ENCODE measurements around the gene LDB2.

LDB2 gene

GRCh38 chr4:16801356-16801755 is 97.1 kb downstream of the LDB2 start:
- no peak for DNase-seq

DNA sequence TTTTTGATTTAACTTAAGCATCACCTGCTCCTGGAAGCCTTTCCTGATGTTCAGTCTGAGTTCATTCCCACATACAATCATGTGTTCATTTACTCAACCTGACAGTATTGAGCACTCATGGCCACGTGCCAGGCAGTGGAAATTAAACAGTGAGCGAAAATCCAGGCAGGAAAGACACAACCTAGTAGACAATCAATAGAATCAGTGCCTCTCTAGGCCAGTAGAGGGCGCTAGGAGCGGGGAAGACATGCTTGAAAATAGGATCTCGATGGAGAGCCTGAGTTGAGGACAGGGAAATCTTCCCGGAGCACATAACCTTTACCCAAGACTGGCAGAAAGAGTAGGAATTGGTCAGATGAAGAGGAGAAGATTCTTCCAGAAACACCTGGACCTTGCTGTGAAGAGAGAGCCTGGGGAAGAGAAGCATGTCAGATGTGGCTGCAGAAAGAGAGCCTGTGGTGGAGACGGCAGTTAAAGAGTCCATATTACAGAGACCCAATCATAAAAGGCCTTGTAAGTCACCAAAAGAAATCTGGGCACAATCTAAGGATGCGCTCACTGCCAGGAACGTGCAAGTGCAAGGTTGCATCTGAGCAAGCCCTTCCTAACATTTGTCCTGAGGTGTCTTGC is 103.5 kb downstream of the LDB2 start:
- DNase-seq, result peak in 1 of 5 experiments; percentile 16

- no peak for DNase-seq
Measured at GRCh38 chr4:16791460-16791859, 107.0 kb downstream of the LDB2 start.

- DNase-seq, result no peak
Measured at GRCh38 chr4:16790508-16790907, 107.9 kb downstream of the LDB2 start.

GRCh38 chr4:16788868-16789267 is 109.6 kb downstream of the LDB2 start:
- no peak for DNase-seq

DNA sequence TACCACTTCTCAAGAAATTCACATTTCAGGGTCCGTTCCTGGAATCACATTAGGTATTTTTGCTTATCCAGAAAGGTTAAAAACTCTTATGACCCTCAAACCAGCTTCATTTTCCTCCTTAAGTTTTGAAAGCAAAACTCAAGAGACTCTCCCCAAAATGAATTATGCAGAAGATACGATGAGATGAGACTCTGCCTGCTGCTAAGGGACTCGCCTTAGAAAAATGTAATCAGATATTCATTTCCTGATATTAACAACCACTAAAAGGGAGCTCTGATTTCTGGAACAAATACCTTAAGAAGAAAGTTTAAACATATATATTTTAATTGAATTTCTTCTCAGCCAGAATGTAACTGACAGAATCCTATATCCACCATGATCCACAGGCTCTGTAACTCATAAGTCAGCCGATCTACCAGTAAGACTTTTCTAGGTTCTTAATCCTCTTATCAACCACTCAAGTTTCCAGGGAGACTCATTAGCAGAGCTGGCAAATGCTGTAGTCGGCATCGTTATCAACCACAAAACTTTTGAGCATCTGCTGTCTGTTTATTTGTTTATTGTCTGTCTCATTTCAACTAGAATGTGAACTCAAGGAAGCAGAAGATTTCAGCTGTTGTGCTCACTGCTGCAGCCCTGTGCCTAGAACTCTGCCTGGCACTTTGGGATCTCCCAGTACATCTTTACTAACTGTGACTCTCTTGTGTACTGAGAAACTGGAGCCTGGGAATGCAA is 112.5 kb downstream of the LDB2 start:
- no peak for DNase-seq

- no peak for DNase-seq
Measured at GRCh38 chr4:16783119-16783518, 115.3 kb downstream of the LDB2 start.

- no peak for DNase-seq
Measured at GRCh38 chr4:16779028-16779675, 119.3 kb downstream of the LDB2 start.

GRCh38 chr4:16777726-16778125 is 120.7 kb downstream of the LDB2 start:
- DNase-seq, result no peak

- no peak for DNase-seq
Measured at GRCh38 chr4:16775411-16776154, 122.9 kb downstream of the LDB2 start.

- DNase-seq, result no peak
Measured at GRCh38 chr4:16772366-16772850, 126.0 kb downstream of the LDB2 start.

DNA sequence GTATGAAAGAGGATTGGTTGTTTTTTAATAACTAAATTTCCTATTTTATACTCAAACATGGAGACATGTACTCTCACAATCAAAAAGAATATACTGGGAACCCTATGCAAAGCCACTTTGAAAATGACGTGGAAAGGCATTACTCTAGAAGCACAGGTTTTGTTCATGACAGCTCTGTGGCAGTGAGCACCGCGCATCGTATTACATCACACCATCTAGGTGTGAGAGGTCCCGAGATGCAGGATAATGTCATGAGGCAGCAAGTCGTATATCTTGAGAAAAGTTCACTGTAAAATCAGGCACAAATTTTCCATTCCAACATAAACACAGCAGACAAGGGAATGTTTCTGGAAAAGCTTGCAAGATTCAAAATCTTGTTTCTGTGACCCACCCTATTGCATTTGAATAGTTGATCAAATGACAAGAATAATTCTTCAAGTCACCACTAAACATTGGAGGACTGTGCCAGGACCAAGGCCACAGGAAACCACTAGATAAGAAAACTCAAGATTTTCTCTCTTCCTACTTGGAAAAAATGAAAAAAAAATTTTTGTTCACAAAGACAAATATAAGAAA is 127.6 kb downstream of the LDB2 start:
- no peak for DNase-seq

GRCh38 chr4:16767861-16768260 is 130.6 kb downstream of the LDB2 start:
- no peak for DNase-seq

DNA sequence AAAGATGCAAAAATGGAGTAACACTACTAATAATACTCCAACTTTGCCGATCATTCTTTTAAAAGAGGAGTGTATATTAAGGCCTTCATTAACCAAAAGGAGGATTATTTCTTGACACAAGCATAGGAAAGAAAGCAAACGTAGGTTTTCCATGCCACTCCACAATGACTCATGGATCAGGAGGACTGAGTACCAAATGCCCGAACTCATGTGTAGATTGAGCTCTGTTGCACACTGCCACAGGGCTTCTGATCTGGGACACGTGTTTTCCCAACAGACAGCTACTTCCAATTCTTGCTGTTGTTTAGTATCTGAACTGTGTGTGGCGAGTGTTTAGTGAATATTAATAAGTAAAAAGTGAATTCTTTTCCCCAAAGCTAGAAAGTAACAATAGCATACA is 131.2 kb downstream of the LDB2 start:
- DNase-seq, result no peak

- no peak for DNase-seq
Measured at GRCh38 chr4:16765546-16765945, 132.9 kb downstream of the LDB2 start.

- no peak for DNase-seq
Measured at GRCh38 chr4:16764622-16765021, 133.8 kb downstream of the LDB2 start.

- no peak for DNase-seq
Measured at GRCh38 chr4:16760617-16761363, 137.7 kb downstream of the LDB2 start.

GRCh38 chr4:16759931-16760582 is 138.4 kb downstream of the LDB2 start:
- DNase-seq, result no peak

DNA sequence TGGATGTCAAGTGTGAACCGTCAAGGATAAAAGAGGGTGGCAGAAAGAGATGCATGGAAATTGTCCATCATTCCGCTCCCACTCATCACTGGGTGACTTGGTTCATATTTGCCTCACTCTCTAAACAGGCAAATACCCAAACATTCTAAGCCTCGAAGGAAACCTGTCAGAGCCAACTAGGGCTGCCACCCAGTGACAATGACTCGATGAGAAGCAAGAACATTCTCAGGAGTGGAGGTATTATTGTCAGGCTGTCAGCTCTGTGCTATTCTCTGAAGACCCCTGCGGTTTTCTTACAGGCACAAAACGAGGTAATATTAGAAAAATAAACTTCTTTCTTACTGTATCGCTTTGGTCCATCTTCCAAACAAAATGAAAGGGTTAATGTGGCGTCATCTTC is 139.6 kb downstream of the LDB2 start:
- no peak for DNase-seq

GRCh38 chr4:16758255-16758654 is 140.2 kb downstream of the LDB2 start:
- no peak for DNase-seq

DNA sequence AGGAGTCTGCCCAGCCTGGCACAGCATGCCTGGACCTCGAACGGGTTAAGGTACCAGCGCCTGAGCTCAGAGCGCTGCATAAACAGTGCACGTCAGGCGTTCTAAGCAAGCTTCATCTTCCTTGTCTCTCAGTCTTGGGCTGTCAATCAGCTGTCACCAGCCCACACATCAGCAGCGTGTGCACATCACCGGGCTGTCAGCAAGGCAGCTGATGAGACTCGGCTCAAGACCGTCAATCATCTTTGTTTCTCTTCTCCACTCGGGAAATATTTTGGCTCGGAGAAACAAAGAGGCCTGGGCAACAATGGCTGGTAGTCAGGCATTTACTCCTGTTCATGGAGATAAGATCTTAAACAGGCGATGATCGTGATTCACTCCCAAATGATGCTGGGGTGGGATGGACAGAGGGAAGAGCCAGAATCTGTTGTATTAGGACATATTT is 141.3 kb downstream of the LDB2 start:
- no peak for DNase-seq
